ENCODE results near the gene PDE11A. TPM values are rescaled to one million over a fixed set of nuclear protein-coding genes. Genes with fewer than 3 reads are reported as not detected.

The PDE11A gene
- total and polyA plus RNA-seq, 4 donors: 1.0 to 5.9 (median 1.7) TPM

- no peaks in the 10 kb centered on the region for H3K27me3 ChIP-seq (ENCODE audit: control insufficient read depth in 4 of 4, insufficient read depth in 4 of 4, low read length in 3 of 4)
- no peak overlapping the region for H3K9ac ChIP-seq (ENCODE audit: low read depth in 1 of 2, low read length in 2 of 2)
- no peak overlapping the region for H3K27ac ChIP-seq (ENCODE audit: low read depth in 1 of 2, low read length in 2 of 2)
- peaks cover 0 to 3% (median 0%) of the 10 kb centered on the region in 4 donors for H3K4me1 ChIP-seq (ENCODE audit: control insufficient read depth in 4 of 4, insufficient read depth in 4 of 4, low read length in 3 of 4)
- H3K4me3 ChIP-seq (ENCODE audit: low read depth in 1 of 3, low read length in 3 of 3): no peak overlapping the region
- no peaks in the 10 kb centered on the region for H3K9me3 ChIP-seq (ENCODE audit: control insufficient read depth in 4 of 4, low read length in 3 of 4)
- TF ChIP-seq YY1 (IDR thresholded peaks at IDR 0.05) (no peak), SP1 (IDR thresholded peaks at IDR 0.05) (no peak), HNF4A (conservative IDR thresholded peaks at IDR 0.05) (no peak), JUND (IDR thresholded peaks at IDR 0.05) (no peak), TAF1 (conservative IDR thresholded peaks at IDR 0.05) (no peak), RAD21 (IDR thresholded peaks at IDR 0.05) (no peak), HNF4G (IDR thresholded peaks at IDR 0.05) (no peak), GABPA (IDR thresholded peaks at IDR 0.05 in 1 of 2, conservative IDR thresholded peaks at IDR 0.05 in 1 of 2) (no peak), FOXA2 (IDR thresholded peaks at IDR 0.05) (no peak), NR2F2 (IDR thresholded peaks at IDR 0.05) (no peak), FOXA1 (IDR thresholded peaks at IDR 0.05) (no peak), RXRA (IDR thresholded peaks at IDR 0.05) (no peak), REST (IDR thresholded peaks at IDR 0.05) (no peak), MAX (IDR thresholded peaks at IDR 0.05) (no peak), EGR1 (IDR thresholded peaks at IDR 0.05; ENCODE audit: low read depth in 2 of 2) (no peak), ZBTB33 (IDR thresholded peaks at IDR 0.05) (no peak), CTCF (IDR thresholded peaks at IDR 0.05; ENCODE audit: low read depth, low read length, missing input control) (no peak), ATF3 (IDR thresholded peaks at IDR 0.05) (no peak)
- WGBS: 95% methylated on average over 3 of the region's 3 CpGs
- H3K36me3 ChIP-seq (ENCODE audit: control insufficient read depth in 4 of 4, insufficient read depth in 3 of 4, low read depth in 1 of 4, low read length in 3 of 4): no peaks in the 10 kb centered on the region
- no peak for DNase-seq (ENCODE audit: low spot score)
Observed at GRCh38 chr2:177723235-177723634, 349.3 kb downstream of the PDE11A start.
